Measurements from ENCODE around the gene RPL18A.

Gene RPL18A

GRCh38 chr19:17830567-17831418, 28.9 kb upstream of the RPL18A start:
- Histone ChIP-seq H3K4me3 (no peak overlapping the region), H3K4me2 (no peak overlapping the region), H3K9me3 (peaks cover 6% of the 10 kb centered on the region; the same call in 1 of the 2 replicates), H4K20me1 (no peaks in the 10 kb centered on the region), H3K27ac (no peak overlapping the region), H3K4me1 (no peaks in the 10 kb centered on the region; the same call in 1 of the 2 replicates), H3K27me3 (no peaks in the 10 kb centered on the region), H3K36me3 (peaks cover 82% of the 10 kb centered on the region), H3K9ac (no peak overlapping the region)
- no peak for TF ChIP-seq Cebpa-rat (IDR thresholded peaks at IDR 0.05)

DNA sequence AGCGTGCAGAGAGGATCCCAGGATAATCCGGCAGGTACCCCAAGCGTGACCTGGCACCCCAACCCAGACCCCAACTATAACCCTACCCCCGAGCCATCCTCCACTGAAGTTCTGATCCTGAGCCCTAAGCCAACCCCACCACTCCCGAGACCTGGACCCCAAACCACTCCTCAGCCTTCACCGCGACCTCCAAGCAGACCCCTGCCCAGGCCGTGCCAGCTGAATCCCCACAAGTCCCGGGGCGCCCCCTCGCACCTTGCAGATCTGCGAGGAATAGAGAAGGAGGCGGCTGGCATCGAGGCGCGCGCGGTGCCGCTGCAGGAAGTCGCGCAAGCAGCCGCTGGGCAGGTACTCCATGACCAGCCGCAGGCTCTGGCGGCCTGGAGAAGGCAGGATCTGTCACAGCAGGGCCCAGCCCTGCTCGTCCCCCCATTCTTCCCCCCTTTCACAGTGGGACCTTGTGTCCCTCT, 28.3 kb upstream of the RPL18A start:
- Histone ChIP-seq H4K20me1 (no peaks in the 10 kb centered on the region), H3K4me2 (no peak overlapping the region), H3K36me3 (peaks cover 83% of the 10 kb centered on the region), H3K4me3 (no peak overlapping the region), H3K4me1 (no peaks in the 10 kb centered on the region; the same call in 1 of the 2 replicates), H3K27ac (no peak overlapping the region), H3K9me3 (peaks cover 6% of the 10 kb centered on the region; the same call in 1 of the 2 replicates), H3K9ac (no peak overlapping the region), H3K27me3 (no peaks in the 10 kb centered on the region)
- TF ChIP-seq Cebpa-rat (IDR thresholded peaks at IDR 0.05): no peak

GRCh38 chr19:17832443-17833208, 27.1 kb upstream of the RPL18A start:
- no peak for TF ChIP-seq Cebpa-rat (IDR thresholded peaks at IDR 0.05)
- Histone ChIP-seq H3K27me3 (no peaks in the 10 kb centered on the region), H3K4me1 (no peaks in the 10 kb centered on the region; the same call in 1 of the 2 replicates), H3K9me3 (peaks cover 6% of the 10 kb centered on the region; the same call in 1 of the 2 replicates), H3K27ac (no peak overlapping the region), H4K20me1 (no peaks in the 10 kb centered on the region), H3K36me3 (peaks cover 87% of the 10 kb centered on the region), H3K4me3 (no peak overlapping the region), H3K4me2 (no peak overlapping the region), H3K9ac (no peak overlapping the region)

DNA sequence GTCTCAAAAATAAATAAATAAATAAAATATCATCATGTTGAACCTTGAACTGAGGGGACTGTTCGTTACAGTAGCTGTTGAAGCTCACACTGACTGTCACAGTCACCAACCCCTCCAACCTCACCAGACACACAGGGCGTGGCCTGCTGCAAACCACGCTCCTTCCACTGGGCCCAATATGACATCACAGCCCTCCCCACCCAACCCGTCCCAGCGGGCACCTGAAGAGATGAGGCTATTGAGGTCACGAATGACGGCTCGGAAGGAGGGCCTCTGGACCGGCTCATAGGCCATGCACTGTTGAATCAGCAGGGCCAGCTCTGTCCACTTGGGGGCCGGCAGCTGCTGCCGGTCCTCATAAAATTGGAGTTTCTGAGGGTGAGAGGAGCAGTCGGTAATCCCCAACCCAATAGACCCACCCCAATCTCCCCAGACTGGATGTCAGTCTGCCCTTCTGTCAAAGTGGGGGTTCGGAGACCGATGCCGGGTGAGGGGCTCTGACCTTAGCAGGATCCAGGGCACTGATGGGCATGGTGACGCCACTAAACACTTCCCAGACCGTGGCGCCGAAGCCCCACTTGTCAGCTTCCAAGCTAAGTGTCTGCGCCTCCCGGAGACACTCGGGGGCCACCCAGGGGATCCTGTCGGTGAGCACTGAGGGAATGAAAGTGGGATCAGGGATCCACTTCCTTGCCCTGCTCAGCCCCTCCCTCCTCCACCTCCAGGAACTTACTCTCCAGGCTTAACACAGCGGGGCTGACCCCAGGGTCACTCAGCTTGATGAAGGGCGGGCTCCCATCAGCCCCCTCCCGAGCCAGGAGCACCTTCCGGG, 25.1 kb upstream of the RPL18A start:
- no peak overlapping the region for H3K27ac ChIP-seq
- peaks cover 6% of the 10 kb centered on the region; the same call in 1 of the 2 replicates for H3K9me3 ChIP-seq
- no peaks in the 10 kb centered on the region for H3K27me3 ChIP-seq
- no peak overlapping the region for H3K4me3 ChIP-seq
- H3K36me3 ChIP-seq: peaks cover 93% of the 10 kb centered on the region
- no peak for TF ChIP-seq Cebpa-rat (IDR thresholded peaks at IDR 0.05)
- no peak overlapping the region for H3K4me2 ChIP-seq
- no peaks in the 10 kb centered on the region for H4K20me1 ChIP-seq
- no peaks in the 10 kb centered on the region; the same call in 1 of the 2 replicates for H3K4me1 ChIP-seq
- no peak overlapping the region for H3K9ac ChIP-seq

DNA sequence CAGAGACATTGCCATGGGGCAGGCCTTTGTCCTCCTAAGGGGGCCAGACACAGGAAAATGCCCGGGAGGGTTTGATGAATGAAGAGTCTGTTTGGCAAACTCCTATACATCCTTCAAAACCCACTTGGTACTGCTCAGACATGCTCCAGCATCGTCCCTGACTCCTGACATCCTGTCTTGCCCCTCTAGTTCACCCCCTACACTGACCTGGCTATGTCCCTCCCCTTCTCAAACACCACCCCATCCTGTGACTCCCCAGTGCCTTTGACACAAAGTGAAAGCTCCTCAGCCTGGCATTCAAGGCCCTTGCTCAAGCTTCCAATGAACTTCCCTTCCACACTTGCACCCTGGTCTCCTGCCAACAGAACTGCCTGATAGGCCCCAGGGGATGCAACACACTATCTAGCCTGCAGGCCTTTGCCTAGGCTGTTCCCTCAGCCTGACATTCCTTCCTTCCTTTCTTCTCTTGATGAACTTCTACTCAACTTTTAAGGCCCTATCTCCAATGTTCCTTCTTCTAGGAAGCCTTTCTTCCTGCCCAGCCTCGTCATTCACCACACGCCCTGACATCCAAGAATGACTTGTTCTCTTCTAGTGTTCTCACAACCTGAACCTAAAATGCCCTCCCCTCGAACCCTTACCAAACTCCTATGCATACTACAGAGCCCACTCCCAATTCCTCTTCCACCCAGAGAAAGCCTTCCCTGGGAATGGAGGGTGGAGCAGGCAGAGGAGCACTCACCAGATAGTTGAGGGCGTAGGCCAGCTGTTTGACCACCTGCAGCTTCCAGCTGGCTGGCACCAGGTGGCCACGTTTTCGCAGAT, 24.3 kb upstream of the RPL18A start:
- no peaks in the 10 kb centered on the region; the same call in 1 of the 2 replicates for H3K4me1 ChIP-seq
- no peak overlapping the region for H3K9ac ChIP-seq
- H3K27ac ChIP-seq: no peak overlapping the region
- no peaks in the 10 kb centered on the region for H4K20me1 ChIP-seq
- no peak for TF ChIP-seq Cebpa-rat (IDR thresholded peaks at IDR 0.05)
- peaks cover 93% of the 10 kb centered on the region for H3K36me3 ChIP-seq
- H3K4me3 ChIP-seq: no peak overlapping the region
- H3K9me3 ChIP-seq: peaks cover 6% of the 10 kb centered on the region; the same call in 1 of the 2 replicates
- H3K27me3 ChIP-seq: no peaks in the 10 kb centered on the region
- H3K4me2 ChIP-seq: no peak overlapping the region

DNA sequence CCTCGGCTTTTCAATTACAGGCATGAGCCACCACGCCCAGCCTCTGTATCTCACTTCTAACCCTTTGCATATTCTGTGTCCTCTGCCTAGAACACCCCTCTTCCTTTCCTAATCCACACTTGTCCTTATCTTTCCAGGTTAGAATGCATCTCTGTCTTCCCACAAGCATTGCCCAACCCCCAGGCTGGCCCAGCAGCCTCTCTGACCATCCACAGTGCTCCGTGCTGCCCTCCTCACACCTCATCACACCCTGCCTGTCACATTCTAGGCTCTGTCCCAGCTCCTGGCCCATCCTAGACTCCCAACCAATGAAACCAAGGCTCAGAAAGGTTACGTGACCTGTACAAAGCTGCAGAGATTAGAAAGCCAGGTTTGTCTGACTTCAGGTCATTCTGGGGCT, 23.2 kb upstream of the RPL18A start:
- H3K27me3 ChIP-seq: no peaks in the 10 kb centered on the region
- H3K9ac ChIP-seq: no peak overlapping the region
- H3K4me2 ChIP-seq: no peak overlapping the region
- H4K20me1 ChIP-seq: no peaks in the 10 kb centered on the region; the same call in 1 of the 2 replicates
- peaks cover 97% of the 10 kb centered on the region for H3K36me3 ChIP-seq
- no peaks in the 10 kb centered on the region; the same call in 1 of the 2 replicates for H3K4me1 ChIP-seq
- no peak for TF ChIP-seq Cebpa-rat (IDR thresholded peaks at IDR 0.05)
- H3K9me3 ChIP-seq: peaks cover 2% of the 10 kb centered on the region; the same call in 1 of the 2 replicates
- no peak overlapping the region for H3K27ac ChIP-seq
- no peak overlapping the region for H3K4me3 ChIP-seq

DNA sequence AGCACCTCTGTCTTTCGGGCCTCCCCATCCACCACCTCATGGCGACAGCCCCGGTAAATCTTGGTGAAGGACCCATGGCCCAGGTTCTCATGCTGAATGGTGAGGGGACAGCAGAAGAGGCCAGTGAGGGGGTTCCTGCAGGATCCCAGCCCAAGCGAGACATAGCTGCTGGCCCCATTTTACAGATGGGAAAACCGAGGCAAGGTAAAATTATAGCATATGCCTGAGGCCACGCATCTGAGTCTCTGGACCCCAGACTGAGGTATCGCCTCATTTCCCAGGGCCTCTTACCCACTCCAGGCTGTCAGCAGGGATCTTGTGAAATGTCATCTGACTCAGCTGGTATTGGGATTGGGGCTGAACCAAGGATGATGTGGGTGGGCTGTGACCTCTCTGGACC, 21.7 kb upstream of the RPL18A start:
- Histone ChIP-seq H3K9me3 (no peaks in the 10 kb centered on the region), H3K4me2 (no peak overlapping the region), H3K27me3 (no peaks in the 10 kb centered on the region), H3K4me1 (no peaks in the 10 kb centered on the region; the same call in 1 of the 2 replicates), H3K27ac (no peak overlapping the region), H3K9ac (no peak overlapping the region), H3K4me3 (no peak overlapping the region), H3K36me3 (peaks cover 94% of the 10 kb centered on the region), H4K20me1 (no peaks in the 10 kb centered on the region; the same call in 1 of the 2 replicates)
- no peak for TF ChIP-seq Cebpa-rat (IDR thresholded peaks at IDR 0.05)

DNA sequence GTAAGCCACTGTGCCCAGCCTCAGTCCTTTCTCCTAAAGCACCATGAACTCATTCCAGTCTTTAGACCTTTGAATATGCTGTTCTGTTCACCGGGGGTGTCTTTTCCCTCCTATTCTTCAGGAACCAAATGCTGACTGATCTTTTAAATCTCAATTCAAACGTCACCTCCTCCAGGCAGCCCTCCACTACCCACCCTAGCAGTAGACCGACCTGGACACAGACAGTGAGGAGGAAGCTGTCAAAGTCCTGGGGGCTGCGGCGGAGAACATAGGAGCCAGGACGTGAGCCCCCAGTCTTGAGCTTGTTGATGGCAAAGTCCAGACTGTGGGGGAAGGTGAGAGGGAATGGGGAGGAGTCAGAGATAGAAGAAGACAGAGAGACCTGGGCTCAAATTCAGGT, 19.7 kb upstream of the RPL18A start:
- Histone ChIP-seq H3K4me2 (no peak overlapping the region), H3K9me3 (no peaks in the 10 kb centered on the region), H3K4me1 (peaks cover 11% of the 10 kb centered on the region), H3K27ac (no peak overlapping the region), H4K20me1 (no peaks in the 10 kb centered on the region; the same call in 1 of the 2 replicates), H3K4me3 (no peak overlapping the region), H3K36me3 (peaks cover 86% of the 10 kb centered on the region), H3K27me3 (no peaks in the 10 kb centered on the region), H3K9ac (no peak overlapping the region)
- no peak for TF ChIP-seq Cebpa-rat (IDR thresholded peaks at IDR 0.05)

Measured in BLaER1 (cell line).